Prostate gland (tissue), 2 donors: ENCODE measurements around the gene FNBP1L.

Source experiments
- CTCF ChIP-seq, 4 experiments: fragments of 200-600 bp in 2 of 4; fragments of 450-650 bp in 2 of 4; sonication (generic) in 2 of 4; IDR thresholded peaks; 1 replicate in 3 of 4; 2 replicates in 1 of 4; pipeline ENCODE4 v1.5.1; 2016 to 2019; ENCODE audit warnings: antibody characterized with exemption in 4 of 4, mild to moderate bottlenecking in 2 of 4, moderate library complexity in 2 of 4
- POLR2A ChIP-seq: fragments of 450-650 bp; IDR thresholded peaks from one replicate; pipeline ENCODE4 v1.6.1; 2016; ENCODE audit warnings: antibody characterized with exemption, mild to moderate bottlenecking

GRCh38 chr1:93552741-93553455 is 105.0 kb downstream of the FNBP1L start:
- TF ChIP-seq CTCF (IDR thresholded peaks at IDR 0.05) = no peak
- no peak for TF ChIP-seq POLR2A
